AG04450 (cell line): Measurements from ENCODE around the gene TSPAN3. TPM values are rescaled to one million over a fixed set of nuclear protein-coding genes. Genes with fewer than 3 reads are reported as not detected.

Experiments used
- CTCF ChIA-PET: fragments of 300-600, 350-600 bp; formaldehyde crosslinking; extraction: SDS; loops from one replicate; lab custom pipeline; 2022; ENCODE audit warnings: antibody characterized with exemption, inconsistent platforms; lab: Charles Lee
- POLR2A ChIA-PET: fragments of 350-600 bp; formaldehyde crosslinking; extraction: SDS; loops from one replicate; lab custom pipeline; 2021; ENCODE audit warnings: antibody characterized with exemption, inconsistent platforms; lab: Yijun Ruan, JAX
- DNase-seq: peaks from one replicate; pipeline ENCODE4 v3.0.0-alpha.2; 2011; ENCODE audit warnings: low read depth, low spot score
- H3K27ac ChIP-seq: one replicate; pipeline ENCODE4 v1.5.1; 2012; ENCODE audit warnings: low read depth, low read length, control low read depth
- H3K27me3 ChIP-seq: one replicate; pipeline ENCODE4 v1.6.0; 2012; ENCODE audit warnings: low read length; ENCODE audit not compliant: control insufficient read depth, insufficient read depth
- H3K4me3 ChIP-seq: 2 replicates; pipeline ENCODE4 v1.5.1; 2011; ENCODE audit warnings: mild to moderate bottlenecking, low read depth, low read length, control low read depth
- H3K9me3 ChIP-seq: 2 replicates; pipeline ENCODE4 v1.5.1; 2012; ENCODE audit warnings: low read length; ENCODE audit not compliant: control insufficient read depth, insufficient read depth
- polyA plus RNA-seq: library from polyadenylated mRNA; depleted of rRNA; stranded (reverse); fragments of >200 nt; gene quantifications from 2 replicates; pipeline ENCODE4 v1.2.3, GENCODE V29; 2011; rRNA removed
- TF ChIP-seq, protein P1 (sequence below): IDR thresholded peaks from 2 replicates; pipeline ENCODE4 v1.5.1; 2011; ENCODE audit warnings: low read depth, low read length, control low read depth, inconsistent platforms

TSPAN3 gene
- polyA plus RNA-seq, 1 experiment: 410 TPM

DNA sequence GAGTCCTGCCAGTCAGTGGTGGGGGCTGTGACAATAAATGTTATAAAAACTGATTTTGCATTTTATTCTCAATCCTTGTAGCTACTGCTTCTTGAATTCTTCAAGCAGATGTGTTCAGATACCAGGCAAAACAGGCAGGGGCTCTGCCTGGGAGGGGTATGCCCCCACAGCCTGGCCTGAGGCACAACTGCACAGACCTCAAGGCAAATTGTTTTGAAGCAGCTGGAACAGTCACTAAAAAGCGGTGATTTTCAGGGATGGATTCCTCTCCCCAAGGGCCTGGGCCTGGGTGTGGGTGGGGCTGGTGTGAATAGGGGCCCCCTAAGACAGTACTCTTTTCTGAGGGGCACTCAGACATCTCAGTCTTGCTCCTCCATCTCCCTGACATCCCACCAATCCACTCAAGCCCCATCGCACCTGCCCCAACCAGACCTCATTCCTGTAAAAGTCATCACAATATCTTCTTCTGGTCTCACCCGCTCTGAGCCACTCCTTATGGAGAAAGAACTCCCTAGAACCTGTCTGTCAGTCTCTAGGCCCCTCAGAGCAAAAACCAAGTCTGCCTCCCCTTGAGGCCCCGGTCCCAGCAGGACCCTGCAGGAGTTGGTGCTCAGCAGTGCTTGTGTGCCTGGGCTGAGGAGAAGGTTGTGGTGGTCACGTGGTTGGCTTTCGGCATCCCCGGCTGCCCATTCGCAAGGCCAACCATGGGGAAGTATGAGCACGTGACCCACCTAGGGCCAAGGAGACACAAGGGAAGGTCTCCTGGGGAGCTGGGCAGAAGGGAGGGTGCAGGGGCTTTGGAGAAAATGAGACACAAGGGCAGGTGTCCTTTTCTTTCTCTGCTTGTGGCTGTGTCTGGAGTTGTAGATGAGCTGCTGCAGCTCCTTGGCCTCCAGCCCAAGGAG is 78.9 kb downstream of the TSPAN3 start:
- no peak for DNase-seq
- ChIA-PET CTCF (no interaction called here), POLR2A (no interaction called here)
- Histone ChIP-seq H3K4me3 (no peak overlapping the region), H3K9me3 (no peaks in the 10 kb centered on the region), H3K27me3 (peaks cover 22% of the 10 kb centered on the region), H3K27ac (no peak overlapping the region)
- TF ChIP-seq, protein P1, sequence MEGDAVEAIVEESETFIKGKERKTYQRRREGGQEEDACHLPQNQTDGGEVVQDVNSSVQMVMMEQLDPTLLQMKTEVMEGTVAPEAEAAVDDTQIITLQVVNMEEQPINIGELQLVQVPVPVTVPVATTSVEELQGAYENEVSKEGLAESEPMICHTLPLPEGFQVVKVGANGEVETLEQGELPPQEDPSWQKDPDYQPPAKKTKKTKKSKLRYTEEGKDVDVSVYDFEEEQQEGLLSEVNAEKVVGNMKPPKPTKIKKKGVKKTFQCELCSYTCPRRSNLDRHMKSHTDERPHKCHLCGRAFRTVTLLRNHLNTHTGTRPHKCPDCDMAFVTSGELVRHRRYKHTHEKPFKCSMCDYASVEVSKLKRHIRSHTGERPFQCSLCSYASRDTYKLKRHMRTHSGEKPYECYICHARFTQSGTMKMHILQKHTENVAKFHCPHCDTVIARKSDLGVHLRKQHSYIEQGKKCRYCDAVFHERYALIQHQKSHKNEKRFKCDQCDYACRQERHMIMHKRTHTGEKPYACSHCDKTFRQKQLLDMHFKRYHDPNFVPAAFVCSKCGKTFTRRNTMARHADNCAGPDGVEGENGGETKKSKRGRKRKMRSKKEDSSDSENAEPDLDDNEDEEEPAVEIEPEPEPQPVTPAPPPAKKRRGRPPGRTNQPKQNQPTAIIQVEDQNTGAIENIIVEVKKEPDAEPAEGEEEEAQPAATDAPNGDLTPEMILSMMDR: no peak

Other genes with a start within 250 kb of the TSPAN3 start
- gene SCAPER, start 165.8 kb downstream of the TSPAN3 start, polyA plus RNA-seq: 5.4 and 7.6 TPM in 2 replicates
- 77.8 and 123 TPM in 2 replicates for gene RCN2, start 139.4 kb downstream of the TSPAN3 start, polyA plus RNA-seq
- 0.21 and 0.30 TPM in 2 replicates for gene PSTPIP1, start 76.0 kb downstream of the TSPAN3 start, polyA plus RNA-seq